NCI-H345 treated with DMSO at 0.1 percent for 48 hours (cell line): Measurements from ENCODE around the gene MCU.
"Not testable (repeated sequence)": the region's sequence is repeated elsewhere in the genome, so short reads cannot be mapped to it uniquely, and the experiment has no call there.

ENCODE experiments used
- DNase-seq: peaks from one replicate; lab custom pipeline; 2025; ENCODE audit not compliant: unreplicated experiment; lab: John Stamatoyannopoulos, UW

MCU gene

DNA sequence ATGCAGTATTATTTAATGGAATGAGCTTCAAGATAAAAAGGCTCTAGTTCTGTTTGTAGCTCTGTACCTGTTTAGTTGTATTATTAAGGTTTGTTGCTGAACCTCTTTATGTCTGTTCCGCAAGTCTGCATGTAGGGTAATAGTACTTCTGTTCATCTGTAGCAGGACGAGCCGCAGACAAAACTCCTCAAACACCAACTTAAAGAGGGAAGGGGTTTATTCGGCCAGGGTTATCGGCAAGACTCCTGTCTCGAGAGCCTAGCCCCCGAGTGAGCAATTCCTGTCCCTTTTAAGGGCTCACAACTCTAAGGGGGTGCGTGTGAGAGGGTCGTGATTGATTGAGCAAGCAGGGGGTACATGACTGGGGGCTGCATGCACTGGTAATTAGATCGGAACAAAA, 67.0 kb downstream of the MCU start:
- DNase-seq: not testable (repeated sequence)

DNA sequence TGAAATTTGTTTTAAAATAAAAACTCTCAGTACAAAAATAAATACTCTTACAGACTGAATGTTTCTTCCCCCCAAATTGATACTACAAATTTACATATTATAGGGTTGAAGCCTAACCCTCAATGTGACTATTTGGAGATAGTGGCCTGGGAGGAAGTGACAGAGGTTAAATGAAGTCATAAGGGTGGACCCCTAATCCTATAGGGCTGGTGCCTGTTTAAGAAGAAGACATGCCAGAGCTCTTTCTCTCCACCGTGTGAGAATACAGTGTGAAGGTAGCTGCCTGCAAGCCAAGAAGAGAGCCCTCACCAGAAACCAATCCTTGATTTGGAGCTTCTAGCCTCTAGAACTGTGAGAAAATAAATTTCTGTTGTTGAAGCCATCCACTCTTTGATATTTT, 67.6 kb downstream of the MCU start:
- DNase-seq: no peak

DNA sequence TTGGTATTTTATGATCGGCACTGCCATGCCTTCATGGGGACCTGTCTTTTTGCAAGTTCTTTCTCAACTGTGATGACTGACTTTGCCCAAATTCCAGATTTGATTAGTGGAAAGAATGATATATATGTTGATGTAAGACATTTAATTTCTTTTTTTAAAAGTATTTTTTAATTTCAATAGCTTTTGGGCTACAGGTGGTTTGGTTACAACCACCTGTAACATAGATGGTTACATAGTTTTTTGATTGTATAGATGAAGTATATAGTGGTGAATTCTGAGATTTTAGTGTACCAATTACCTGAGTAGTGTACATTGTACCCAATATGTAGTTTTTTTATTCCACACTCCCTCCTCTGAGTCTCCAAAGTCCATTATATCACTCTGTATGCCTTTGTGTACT, 69.6 kb downstream of the MCU start:
- DNase-seq: no peak

DNA sequence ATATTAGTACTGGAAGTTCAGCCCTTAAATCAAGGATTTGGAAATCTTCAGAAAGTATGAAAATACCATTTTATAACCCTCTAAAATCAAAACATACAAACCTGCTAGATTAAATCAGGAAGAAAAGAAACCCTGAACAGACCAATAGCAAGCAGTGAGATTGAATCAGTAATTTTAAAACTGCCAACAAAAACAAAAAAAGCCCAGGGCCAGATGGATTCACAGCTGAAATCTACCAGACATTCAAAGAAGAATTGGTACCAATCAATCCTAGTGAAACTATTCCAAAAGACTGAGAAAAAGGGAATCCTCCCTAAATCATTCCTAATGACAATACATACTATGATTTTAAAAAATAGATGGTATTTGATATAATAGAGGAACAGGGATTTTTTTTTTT, 70.1 kb downstream of the MCU start:
- no peak for DNase-seq

DNA sequence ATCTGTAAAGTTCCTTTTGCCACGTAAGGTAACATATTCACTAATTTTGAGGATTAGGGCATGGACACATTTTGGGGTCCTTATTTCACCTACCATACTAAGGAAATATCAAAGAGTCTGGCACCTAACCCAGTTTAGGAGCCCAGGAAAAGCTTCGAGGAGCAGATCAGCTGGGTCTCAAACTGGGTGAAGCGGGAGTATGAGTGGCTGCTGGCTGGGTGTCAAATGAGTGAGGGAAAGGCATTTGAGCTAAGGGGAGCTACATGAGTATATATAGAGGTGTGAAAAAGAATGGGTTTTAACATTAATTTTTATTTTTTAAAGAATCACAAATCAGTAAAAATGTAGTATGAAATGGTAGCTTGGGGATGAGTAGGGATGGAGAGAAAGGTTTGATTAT, 71.3 kb downstream of the MCU start:
- no peak for DNase-seq

DNA sequence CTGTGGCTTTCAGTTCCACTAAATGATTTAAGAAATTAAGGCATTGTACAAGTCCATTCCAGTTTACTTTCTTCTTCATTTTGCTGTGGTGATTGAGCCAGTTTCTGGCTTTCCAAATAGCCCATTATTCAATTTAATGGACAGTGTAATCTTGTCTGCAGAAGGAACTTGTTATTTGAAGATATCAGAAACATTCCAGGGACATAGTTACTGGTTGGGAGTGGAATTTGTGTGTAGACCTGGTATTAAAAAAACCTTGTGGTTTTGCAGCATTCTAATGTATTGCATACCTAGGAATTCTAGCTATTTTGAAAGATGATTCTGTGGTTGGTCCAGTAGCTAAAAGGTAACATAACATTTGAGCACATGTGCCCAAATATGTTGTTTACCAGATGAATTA, 72.2 kb downstream of the MCU start:
- no peak for DNase-seq

DNA sequence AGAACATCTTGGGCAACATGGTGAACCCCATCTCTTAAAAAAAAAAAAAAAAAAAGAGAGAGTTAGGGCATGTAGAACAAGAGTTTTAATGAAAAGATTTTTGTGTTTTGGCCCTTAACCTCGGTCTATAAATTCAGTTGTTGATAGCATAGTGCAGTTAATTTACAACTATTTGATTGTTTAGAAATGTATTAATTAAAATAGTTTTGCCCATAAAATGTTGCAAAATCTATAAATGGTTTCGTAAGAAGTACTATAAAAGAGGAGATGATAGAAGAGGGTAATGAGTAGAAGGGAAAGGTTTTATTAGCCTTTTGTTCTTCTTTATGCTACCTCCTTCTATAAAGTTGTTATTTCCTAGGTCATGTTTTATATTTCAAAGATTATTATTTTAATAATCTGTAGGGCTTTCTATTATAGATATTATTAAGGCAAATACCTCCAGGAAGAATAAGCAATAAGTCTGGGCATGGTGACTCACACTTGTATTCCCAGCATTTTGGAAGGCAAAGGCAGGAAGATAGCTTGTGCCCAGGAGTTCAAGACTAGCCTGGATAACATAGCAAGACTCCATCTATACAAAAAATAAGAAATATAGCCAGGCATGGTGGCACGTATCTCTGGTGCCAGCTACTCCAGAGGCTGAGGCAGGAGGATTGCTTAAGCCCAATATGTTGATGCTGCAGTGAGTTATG, 73.3 kb downstream of the MCU start:
- DNase-seq: no peak

DNA sequence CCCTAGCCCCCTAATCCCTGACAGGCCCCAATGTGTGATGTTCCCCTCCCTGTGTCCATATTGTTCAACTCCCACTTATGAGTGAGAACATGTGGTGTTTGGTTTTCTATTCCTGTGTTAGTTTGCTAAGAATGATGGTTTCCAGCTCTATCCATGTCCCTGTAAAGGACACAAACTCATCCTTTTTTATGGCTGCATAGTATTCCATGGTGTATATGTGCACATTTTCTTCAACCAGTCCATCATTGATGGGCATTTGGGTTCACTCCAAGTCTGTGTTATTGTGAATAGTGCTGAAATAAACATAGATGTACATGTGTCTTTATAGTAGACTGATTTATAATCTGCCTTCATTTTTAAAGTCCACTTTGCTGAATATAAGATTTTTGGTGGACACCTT, 79.3 kb downstream of the MCU start:
- DNase-seq: not testable (repeated sequence)

DNA sequence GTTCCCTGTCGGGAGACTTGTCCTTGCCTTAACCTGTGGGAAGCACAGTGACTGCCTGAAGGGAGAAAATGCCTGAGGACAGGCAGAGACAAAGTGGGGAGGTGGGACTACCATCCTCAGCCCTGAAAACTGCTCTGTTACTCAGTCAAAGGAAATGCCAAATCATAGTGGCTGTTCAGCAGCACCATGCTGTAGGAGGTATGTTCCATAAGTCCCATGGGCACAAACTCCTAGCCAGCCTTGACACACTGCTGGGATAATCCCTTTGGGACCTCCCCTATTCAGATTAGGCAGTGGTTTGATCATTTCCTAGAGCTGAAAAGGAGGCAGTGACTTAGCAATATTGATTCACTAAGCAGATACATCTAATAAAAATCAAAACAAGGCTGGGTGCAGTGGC, 80.1 kb downstream of the MCU start:
- DNase-seq: no peak

DNA sequence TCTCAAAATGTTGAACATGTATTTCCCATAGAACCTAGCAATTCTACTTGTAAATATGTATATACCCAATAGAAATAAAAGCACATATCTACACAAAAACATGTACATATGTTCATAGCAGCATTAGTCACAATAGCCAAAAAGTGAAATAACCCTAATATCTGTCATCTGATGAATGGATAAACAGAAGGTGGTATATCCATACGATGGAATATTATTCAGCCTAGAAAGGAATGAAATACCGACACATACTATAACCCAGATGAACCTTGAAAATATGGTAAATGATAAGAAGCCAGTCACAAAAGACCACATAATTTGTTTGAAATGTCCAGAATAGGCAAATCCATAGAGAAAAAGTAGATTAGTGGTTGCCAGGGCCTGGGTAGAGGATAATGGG, 87.9 kb downstream of the MCU start:
- no peak for DNase-seq

DNA sequence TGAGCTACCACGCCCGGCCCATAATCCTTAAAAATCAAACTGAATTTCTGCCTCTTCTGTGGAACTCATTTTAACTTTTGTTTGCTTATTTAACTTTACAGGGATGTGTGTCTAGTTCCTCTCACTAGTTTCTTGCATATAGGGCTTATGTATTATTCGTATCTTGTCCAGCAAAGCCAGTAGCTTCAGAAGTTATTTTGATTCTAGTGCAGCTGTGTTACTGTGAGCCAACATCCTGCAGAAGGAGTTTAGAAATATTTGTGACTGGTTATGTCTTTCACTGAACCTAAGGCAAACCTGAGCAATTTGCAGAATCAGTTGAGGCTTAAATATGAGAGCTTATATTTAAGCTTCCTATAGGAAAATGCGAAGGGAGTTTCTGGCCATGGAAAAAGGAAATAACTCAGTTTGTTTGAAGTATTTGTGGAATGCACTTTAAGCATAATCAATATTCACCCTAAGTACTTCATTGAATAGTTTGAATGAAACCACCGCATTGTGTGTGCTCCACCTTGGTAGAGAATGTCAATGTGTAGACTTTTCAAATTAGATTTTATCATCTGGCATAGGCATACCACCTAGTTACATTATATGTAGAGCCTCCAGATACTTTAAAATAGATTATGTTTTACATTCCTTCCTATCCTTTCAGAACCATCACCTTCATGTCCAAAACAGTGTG, 90.8 kb downstream of the MCU start:
- DNase-seq: no peak

DNA sequence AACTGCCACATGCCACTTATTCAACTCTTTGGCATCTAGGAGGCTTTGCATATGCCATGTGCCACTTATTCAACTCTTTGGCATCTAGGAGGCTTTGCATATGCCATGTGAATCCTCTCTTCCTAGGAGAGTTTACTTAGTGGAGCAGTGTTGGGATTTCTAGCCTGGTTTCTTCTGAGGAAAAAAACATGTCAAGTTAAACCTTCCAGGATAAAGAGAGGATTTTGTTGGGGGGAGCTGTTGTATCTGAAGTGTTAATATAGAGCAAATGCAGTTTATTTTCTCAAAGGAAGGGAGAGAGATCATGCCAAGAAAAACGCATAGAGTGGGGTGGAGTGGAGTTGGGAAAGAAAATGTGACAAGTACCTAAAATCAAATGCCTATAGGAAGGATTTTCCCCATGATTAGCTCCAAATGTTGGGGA, 91.5 kb downstream of the MCU start:
- no peak for DNase-seq

DNA sequence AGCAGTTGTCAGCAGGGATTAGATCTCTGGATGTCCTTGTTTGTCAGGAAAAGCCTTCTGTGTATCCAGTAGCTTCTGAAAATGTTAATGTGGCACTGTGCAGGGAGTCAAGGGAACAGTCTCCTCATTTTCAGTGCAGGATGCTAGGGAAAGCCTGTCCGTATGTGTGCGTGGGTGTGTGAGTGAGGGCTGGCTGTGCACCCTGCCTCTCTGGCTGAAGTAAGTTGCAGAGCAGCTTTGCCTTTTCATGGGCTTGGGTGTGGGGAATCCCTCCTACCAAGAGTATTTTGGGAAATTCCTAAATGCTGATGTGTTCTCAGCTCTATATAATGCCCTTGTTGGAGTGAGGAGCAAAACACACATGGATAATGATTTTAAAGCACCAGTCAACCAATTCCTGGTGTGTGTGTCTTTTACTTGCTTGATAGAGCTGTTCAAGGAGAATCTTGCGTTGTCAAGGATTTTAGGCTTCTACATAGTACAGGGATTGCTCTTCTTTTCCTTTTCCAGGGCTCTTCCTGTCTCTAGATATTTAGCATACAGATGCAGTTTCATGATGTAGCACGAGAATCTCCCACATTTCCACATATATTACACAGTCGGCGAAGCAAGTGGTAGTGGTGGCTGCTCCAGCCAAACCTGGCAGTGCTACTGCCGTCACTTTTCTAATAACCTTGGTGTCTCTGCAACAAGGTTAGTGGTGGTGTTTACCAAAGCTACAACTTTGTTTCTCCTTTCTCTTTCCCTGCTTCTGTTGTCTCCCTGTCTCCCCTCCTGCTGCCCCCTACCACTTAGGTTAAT, 92.8 kb downstream of the MCU start:
- DNase-seq: no peak

DNA sequence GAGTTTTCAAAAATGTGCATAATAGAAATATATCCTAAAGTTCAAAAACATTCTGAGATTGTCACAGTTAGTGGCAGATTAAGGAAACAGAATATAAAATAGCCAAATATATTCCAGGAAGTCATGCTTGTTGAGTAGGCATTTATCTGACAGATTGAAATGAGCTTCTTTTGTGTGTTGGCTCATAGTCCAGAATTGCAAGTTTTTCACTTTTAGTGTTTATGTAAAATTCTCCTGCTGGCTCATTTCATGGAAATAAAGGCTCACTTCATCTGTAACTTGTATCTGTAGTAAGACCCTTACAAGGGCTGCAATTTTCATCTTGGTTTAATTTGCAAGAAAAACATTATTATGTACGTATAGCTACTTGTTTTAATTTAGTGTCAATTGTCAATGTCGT, 93.5 kb downstream of the MCU start:
- DNase-seq: no peak

DNA sequence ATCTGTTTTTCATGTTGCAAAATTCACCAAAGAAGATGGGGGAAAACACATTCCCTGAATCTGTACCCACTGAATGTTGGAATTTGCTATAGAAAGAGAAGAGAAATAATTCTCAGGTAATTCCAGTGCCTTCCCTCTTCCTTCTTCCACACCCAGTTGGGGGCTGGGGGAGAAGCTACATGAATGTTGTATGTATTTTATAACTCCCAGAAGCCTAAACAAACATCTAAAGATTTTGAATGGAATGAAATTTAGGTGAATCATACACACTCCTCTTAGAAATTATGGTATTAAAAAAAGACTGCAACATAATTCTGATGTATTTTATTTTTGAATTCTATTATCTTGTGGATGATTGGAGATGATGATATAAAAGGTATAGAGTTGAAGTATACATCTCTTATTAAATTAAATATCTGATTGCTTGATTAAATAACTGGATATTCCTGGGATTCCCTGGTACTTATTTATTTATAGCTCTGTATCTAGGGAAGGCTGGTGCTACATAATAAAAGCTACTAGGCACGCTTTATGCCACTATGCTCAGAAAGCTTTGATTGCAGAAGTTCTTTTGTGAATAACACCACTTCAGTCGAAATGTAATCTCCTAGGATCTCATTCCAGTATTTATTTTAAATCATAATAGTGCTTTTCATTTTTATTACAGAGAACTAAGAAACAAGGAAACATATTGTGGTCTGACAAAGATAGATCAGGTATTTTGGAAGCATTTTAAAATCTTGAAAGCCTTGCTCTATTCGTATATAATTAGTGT, 98.5 kb downstream of the MCU start:
- DNase-seq: no peak

DNA sequence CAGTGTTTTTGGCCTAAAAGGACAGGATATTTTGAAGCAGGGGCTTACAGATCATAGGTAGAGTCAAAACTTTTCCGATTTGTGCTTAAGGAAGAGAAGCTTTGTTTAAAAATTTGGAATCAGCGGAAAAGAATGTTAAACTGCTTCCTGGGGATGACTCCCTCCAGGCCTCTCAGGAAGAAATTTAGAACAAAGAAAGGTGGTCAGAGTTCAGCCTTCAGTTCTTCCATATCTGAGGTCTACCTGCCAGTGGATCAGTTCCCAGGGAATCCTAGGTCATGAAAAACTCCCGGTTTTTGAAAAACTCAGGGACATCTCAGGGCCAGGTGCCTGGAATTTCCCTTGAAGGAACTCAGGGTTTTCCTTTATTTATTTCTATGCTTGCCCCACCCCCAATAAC, 100.3 kb downstream of the MCU start:
- no peak for DNase-seq

DNA sequence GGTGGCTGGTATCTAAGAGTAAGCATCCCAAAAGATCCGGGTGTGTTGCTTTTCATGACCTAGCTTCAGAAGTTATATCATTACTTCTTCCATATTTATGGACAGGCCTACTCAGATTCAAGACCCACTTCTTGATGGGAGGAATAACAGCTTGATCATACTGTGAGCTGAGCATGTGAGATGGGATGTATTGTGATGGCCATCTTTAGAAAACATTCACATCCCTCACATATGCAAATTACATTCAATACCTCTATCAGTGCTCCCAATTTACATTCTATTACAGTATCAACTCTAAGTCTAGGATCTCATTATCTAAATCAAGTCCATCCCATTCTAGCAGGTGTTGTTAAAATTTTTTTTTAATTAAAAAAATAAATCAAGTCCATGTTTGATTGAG, 101.8 kb downstream of the MCU start:
- DNase-seq: no peak

DNA sequence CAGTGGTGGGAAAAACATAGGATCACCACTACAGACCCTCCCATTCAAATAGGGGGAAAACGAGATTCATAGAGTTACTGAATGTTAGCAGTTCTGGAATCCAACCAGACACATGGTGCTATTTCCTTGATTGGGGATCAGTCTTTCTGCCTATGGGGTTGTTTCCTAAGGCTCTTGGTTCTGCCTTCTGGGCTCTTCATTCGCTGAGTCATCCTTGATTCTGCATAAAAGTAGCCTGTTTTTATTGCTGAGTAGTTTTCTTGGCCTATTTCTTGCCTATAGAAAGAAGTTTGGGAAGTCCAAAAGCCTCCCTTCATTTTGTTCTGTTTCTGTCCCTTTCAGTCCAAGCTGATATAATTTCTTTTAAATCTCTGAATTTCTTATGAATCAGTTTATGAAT, 102.3 kb downstream of the MCU start:
- no peak for DNase-seq

DNA sequence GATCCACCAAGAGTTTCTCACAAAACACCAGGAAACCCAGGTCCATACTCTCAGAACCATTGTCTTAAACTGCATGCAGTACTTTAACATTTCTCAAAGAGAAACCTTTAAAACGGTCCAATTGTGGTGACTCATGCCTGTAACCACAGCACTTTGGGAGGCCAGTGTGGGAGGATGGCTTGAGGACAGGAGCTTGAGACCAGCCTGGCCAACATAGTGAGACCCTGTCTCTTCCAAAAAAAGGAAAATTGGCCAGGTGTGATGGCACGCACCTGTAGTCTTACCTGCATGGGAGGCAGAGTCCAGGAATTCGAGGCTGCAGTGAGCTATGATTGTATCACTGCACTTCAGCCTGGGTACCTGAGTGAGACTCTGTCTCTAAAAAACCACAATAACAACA, 104.1 kb downstream of the MCU start:
- no peak for DNase-seq

DNA sequence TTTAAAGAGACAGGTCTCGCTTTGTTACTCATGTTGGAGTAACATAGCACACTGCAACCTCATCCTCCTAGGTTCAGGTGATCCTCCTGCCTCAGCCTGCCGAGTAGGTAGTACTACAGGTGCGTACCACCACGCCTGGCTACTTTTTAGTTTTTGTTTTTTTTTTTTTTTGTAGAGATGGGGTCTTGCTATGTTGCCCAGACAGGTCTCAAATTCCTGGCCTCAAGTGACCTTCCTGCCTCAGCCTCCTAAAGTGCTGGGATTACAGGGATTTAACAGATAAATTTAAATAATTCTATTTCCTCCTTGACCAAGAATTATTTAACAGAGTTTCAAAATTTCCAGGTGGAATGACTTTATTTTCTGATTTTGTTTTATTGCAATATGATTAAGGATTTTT, 104.6 kb downstream of the MCU start:
- no peak for DNase-seq

DNA sequence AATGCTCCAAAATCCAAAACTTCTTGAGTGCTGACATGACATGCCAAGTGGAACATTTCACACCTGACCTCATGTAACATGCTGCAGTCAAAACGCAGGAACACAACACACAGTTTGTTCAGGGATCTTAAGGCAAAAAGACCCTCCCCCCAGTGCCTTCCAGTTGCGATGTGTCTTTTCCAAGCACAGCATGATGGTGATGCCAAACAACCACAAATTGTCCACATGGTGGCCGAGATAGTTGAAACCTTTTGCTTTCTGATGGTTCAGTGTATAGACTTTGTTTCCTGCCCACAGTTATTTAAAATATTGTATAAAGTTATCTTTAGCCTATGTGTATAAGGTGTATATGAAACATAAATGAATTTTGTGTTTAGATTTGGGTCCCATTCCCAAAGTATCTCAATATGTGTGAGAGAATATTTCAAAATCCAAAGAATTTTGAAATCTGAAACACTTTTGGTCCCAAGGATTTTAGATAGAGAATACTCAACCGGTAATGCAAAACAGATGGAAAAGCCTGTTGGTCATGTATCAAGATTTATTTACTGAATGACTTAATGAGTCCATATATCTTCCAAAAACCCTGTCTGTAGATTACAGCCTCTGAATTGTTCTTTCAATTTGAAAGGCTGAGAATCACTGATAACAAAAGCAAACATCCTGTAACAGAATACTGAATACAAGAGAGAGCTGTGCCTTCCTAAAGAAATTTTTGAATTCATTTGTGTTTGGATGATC, 108.2 kb downstream of the MCU start:
- DNase-seq: no peak
